ENCODE measurements around the gene COL9A2. TPM values are rescaled to one million over a fixed set of nuclear protein-coding genes. Genes with fewer than 3 reads are reported as not detected.
A peak's percentile ranks its signal among the peaks of the same experiment; 100 is the strongest.

COL9A2 gene
- total and polyA plus RNA-seq, 12 donors = 0.20 to 1.8 (median 0.37) TPM

GRCh38 chr1:40258445-40258769, 58.7 kb downstream of the COL9A2 start:
- 0% methylated on average over 10 of the region's 10 CpGs for WGBS, 2 donors
- ATAC-seq (peak in 1 of 8 donors; percentile 1), DNase-seq (no peak)
- H3K36me3 ChIP-seq = peaks cover 0 to 40% (median 25%) of the 10 kb centered on the region in 9 donors
- intact Hi-C loops (cut with DNase I) = loop anchor here in 2 of 10 donors (5.0 to 10.0 kb wide), 2 partner anchors 74 to 96 kb away; partner anchors contain the start of gene RLF (in 2 of the 2)
- peak overlapping the region in 9 of 10 donors; percentile 86 to 98 (median 91) for H3K27ac ChIP-seq
- no peaks in the 10 kb centered on the region for H3K9me3 ChIP-seq
- H3K4me3 ChIP-seq = peak overlapping the region; percentile 71 to 100 (median 93)
- TF ChIP-seq CTCF (IDR thresholded peaks at IDR 0.05) = no peak
- H3K27me3 ChIP-seq = no peaks in the 10 kb centered on the region
- H3K4me1 ChIP-seq = peaks cover 0 to 66% (median 41%) of the 10 kb centered on the region in 9 donors

- intact Hi-C loops (cut with DNase I) = loop anchor here in 3 of 10 donors (2.0 to 10.0 kb wide), 3 partner anchors 73 to 97 kb away; partner anchors contain the start of gene RLF (in 3 of the 3)
- ATAC-seq (peak; percentile 99 to 100 (median 100)), DNase-seq (peak; percentile 93 to 98)
- Histone ChIP-seq H3K27me3 (no peaks in the 10 kb centered on the region), H3K36me3 (peaks cover 0 to 34% (median 25%) of the 10 kb centered on the region in 9 donors), H3K27ac (peak within 1 kb of the TSS; percentile 80 to 98 (median 90)), H3K4me1 (peaks cover 0 to 61% (median 37%) of the 10 kb centered on the region in 9 donors), H3K9me3 (no peaks in the 10 kb centered on the region), H3K4me3 (peak within 1 kb of the TSS; percentile 71 to 100 (median 93))
- WGBS, 2 donors = 0 to 1% methylated on average over 48 of the region's 48 CpGs
- no peak for TF ChIP-seq CTCF (IDR thresholded peaks at IDR 0.05)
Observed at GRCh38 chr1:40257688-40258444, 59.2 kb downstream of the COL9A2 start, which contains the start of gene ZMPSTE24. ZMPSTE24 (plus strand) TSS chr1:40258236; CDS start chr1:40258272, 36 bp downstream.

- Histone ChIP-seq H3K4me3 (peak overlapping the region; percentile 71 to 100 (median 93)), H3K27me3 (no peaks in the 10 kb centered on the region), H3K9me3 (no peaks in the 10 kb centered on the region), H3K27ac (peak overlapping the region; percentile 80 to 98 (median 90)), H3K4me1 (peaks cover 0 to 55% (median 36%) of the 10 kb centered on the region in 9 donors), H3K36me3 (peaks cover 0 to 29% (median 21%) of the 10 kb centered on the region in 9 donors)
- TF ChIP-seq CTCF (IDR thresholded peaks at IDR 0.05) = no peak
- peak; percentile 1 to 20 (median 6) for ATAC-seq
- DNase-seq = no peak
- intact Hi-C loops (cut with DNase I) = loop anchor here in 3 of 10 donors (2.0 to 10.0 kb wide), 3 partner anchors 72 to 96 kb away; partner anchors contain the start of gene RLF (in 3 of the 3)
- 0% methylated on average over 16 of the region's 16 CpGs for WGBS, 2 donors
Observed at GRCh38 chr1:40257313-40257687, 59.8 kb downstream of the COL9A2 start.

GRCh38 chr1:40256401-40257084, 60.5 kb downstream of the COL9A2 start:
- Histone ChIP-seq H3K4me1 (peaks cover 0 to 49% (median 36%) of the 10 kb centered on the region in 9 donors), H3K9me3 (no peaks in the 10 kb centered on the region), H3K27me3 (no peaks in the 10 kb centered on the region), H3K4me3 (peak overlapping the region in 9 of 10 donors; percentile 71 to 100 (median 93)), H3K27ac (peak overlapping the region in 7 of 10 donors; percentile 86 to 98 (median 92)), H3K36me3 (peaks cover 0 to 21% (median 14%) of the 10 kb centered on the region in 9 donors)
- no peak for ATAC-seq
- no peak for TF ChIP-seq CTCF (IDR thresholded peaks at IDR 0.05)
- intact Hi-C loops (cut with DNase I) = loop anchor here in 3 of 10 donors (2.0 to 10.0 kb wide), 3 partner anchors 72 to 96 kb away; partner anchors contain the start of gene RLF (in 3 of the 3)
- 72 to 73% methylated on average over 6 of the region's 6 CpGs for WGBS, 2 donors
- DNase-seq = no peak

All from heart right ventricle (tissue), 16 donors.